HepG2 (cell line): ENCODE measurements around the gene DCPS. TPM values are rescaled to one million over a fixed set of nuclear protein-coding genes. Genes with fewer than 3 reads are reported as not detected.

Source experiments
- ATAC-seq: fragments of 200-7000 bp; cut with Tn5 transposase; 3 replicates; pipeline ENCODE4 v1.9.1; 2020; ENCODE audit warnings: mild to moderate bottlenecking, moderate library complexity
- BruUV-seq: library from RNA; stranded (reverse); fragments of 400-500 nt; replicated peaks from 2 replicates; lab custom pipeline; 2021; lab: Mats Ljungman, UMichigan
- CTCF ChIA-PET: fragments of 300-600 bp; formaldehyde crosslinking; extraction: SDS; loops from one replicate; lab custom pipeline; 2021; ENCODE audit warnings: low total read pairs, inconsistent platforms, low intra/inter-chr PET ratio; lab: Yijun Ruan, JAX
- POLR2A ChIA-PET: fragments of 350-600 bp; sonication (Branson Sonifier 250); formaldehyde crosslinking; loops from one replicate; lab custom pipeline; 2020; ENCODE audit warnings: antibody characterized with exemption, inconsistent platforms; lab: Yijun Ruan, JAX
- DNase-seq: peaks from one replicate; pipeline ENCODE4 v3.0.0-alpha.2; 2015; ENCODE audit warnings: low spot score
- FAIRE-seq: peaks from 3 replicates; lab custom pipeline; 2011; peaks lifted over from hg19 to GRCh38; lab: Jason Lieb, UNC
- H2AFZ ChIP-seq: one replicate; pipeline ENCODE4 v1.6.1; 2011; ENCODE audit warnings: low read length, inconsistent platforms
- H3K27ac ChIP-seq: fragments of 300-600 bp; 3 replicates; pipeline ENCODE4 v1.8.0; 2011; ENCODE audit warnings: mixed run types, mild to moderate bottlenecking, mixed read lengths, low read length, inconsistent platforms; ENCODE audit not compliant: insufficient read depth; ENCODE audit errors: extremely low read length
- H3K27me3 ChIP-seq, 2 experiments: fragments of 200-600 bp in 1 of 2; 2 replicates in 1 of 2; 3 replicates in 1 of 2; pipeline versions ENCODE4 v1.6.0 to v1.8.0; 2011; ENCODE audit warnings: low read length in 2 of 2, mild to moderate bottlenecking in 2 of 2, moderate library complexity in 2 of 2, inconsistent platforms in 1 of 2; ENCODE audit not compliant: insufficient read depth in 2 of 2, control insufficient read depth in 1 of 2
- H3K36me3 ChIP-seq, 2 experiments: fragments of 200-600 bp in 1 of 2; replicated peaks in 1 of 2; 2 replicates in 1 of 2; 3 replicates in 1 of 2; pipeline versions ENCODE4 v1.5.1 to v1.8.0; 2011; ENCODE audit warnings: low read length in 2 of 2, inconsistent platforms in 1 of 2; ENCODE audit not compliant: insufficient read depth in 2 of 2, control insufficient read depth in 1 of 2
- H3K4me1 ChIP-seq: 2 replicates; pipeline ENCODE4 v1.5.1; 2012; ENCODE audit warnings: low read length, inconsistent platforms; ENCODE audit not compliant: insufficient read depth
- H3K4me2 ChIP-seq: 2 replicates; pipeline ENCODE4 v1.6.0; 2011; ENCODE audit warnings: low read depth, low read length, inconsistent platforms
- H3K4me3 ChIP-seq, 3 experiments: fragments of 200-600 bp in 1 of 3; sonication (generic), shearing (Covaris generic) in 1 of 3; replicated peaks in 1 of 3; 2 replicates each; pipeline ENCODE4 v1.5.1; 2011 to 2016; ENCODE audit warnings: low read length in 3 of 3, inconsistent platforms in 2 of 3, low read depth in 2 of 3, mild to moderate bottlenecking in 2 of 3, control low read depth in 1 of 3, mixed read lengths in 1 of 3; ENCODE audit not compliant: insufficient read depth in 1 of 3
- H3K79me2 ChIP-seq: one replicate; pipeline ENCODE4 v1.6.1; 2011; ENCODE audit warnings: low read length, inconsistent platforms; ENCODE audit not compliant: insufficient read depth
- H3K9ac ChIP-seq: 2 replicates; pipeline ENCODE4 v1.6.0; 2011; ENCODE audit warnings: mild to moderate bottlenecking, low read depth, low read length, inconsistent platforms; ENCODE audit not compliant: insufficient read depth
- H3K9me3 ChIP-seq: 2 replicates; pipeline ENCODE4 v1.5.1; 2012; ENCODE audit warnings: mild to moderate bottlenecking, low read length
- H4K20me1 ChIP-seq: 2 replicates; pipeline ENCODE4 v1.6.0; 2011; ENCODE audit warnings: inconsistent platforms, mild to moderate bottlenecking, low read length, moderate library complexity; ENCODE audit not compliant: insufficient read depth
- EED ChIP-seq: sonication (generic); formaldehyde crosslinking; IDR thresholded peaks from 2 replicates; pipeline ENCODE4 v1.5.0; 2020; ENCODE audit warnings: mild to moderate bottlenecking, missing genetic modification reagents
- ESRRA ChIP-seq: sonication (generic); formaldehyde crosslinking; IDR thresholded peaks from 2 replicates; pipeline ENCODE4 v1.5.1; 2020; ENCODE audit warnings: mild to moderate bottlenecking, low read depth, missing genetic modification reagents
- FOXO4 ChIP-seq: sonication (generic); formaldehyde crosslinking; conservative IDR thresholded peaks from 2 replicates; pipeline ENCODE4 v1.8.1; 2023; ENCODE audit warnings: missing genetic modification reagents
- HMG20B ChIP-seq: conservative IDR thresholded peaks from 2 replicates; pipeline ENCODE4 v1.6.1; 2016; ENCODE audit warnings: missing genetic modification reagents, missing compliant biosample characterization
- HOXA9 ChIP-seq: sonication (generic); formaldehyde crosslinking; IDR thresholded peaks from 2 replicates; pipeline ENCODE4 v1.8.1; 2022; ENCODE audit warnings: missing genetic modification reagents, mild to moderate bottlenecking, moderate library complexity, borderline replicate concordance
- KDM3A ChIP-seq: IDR thresholded peaks from 2 replicates; pipeline ENCODE4 v1.6.1; 2018; ENCODE audit warnings: low read depth, missing compliant biosample characterization
- KLF12 ChIP-seq: sonication (generic); formaldehyde crosslinking; IDR thresholded peaks from 2 replicates; pipeline ENCODE4 v1.4.0; 2020; ENCODE audit warnings: missing genetic modification reagents, borderline replicate concordance
- KLF6 ChIP-seq: IDR thresholded peaks from 2 replicates; pipeline ENCODE4 v1.8.0; 2016; ENCODE audit warnings: missing biosample characterization, missing genetic modification reagents
- KMT2A ChIP-seq: sonication (generic); formaldehyde crosslinking; IDR thresholded peaks from 2 replicates; pipeline ENCODE4 v1.4.0; 2020; ENCODE audit warnings: missing genetic modification reagents
- NFKB2 ChIP-seq: sonication (generic); formaldehyde crosslinking; IDR thresholded peaks from 2 replicates; pipeline ENCODE4 v1.4.0; 2020; ENCODE audit warnings: missing genetic modification reagents, borderline replicate concordance
- PPARG ChIP-seq: conservative IDR thresholded peaks from 2 replicates; pipeline ENCODE4 v1.6.1; 2016; ENCODE audit warnings: missing biosample characterization, missing genetic modification reagents
- RBFOX2 ChIP-seq: fragments of 200-400 bp; formaldehyde crosslinking; IDR thresholded peaks from 2 replicates; pipeline ENCODE4 v1.6.1; 2017; ENCODE audit warnings: low read depth, mild to moderate bottlenecking, low read length
- SAFB2 ChIP-seq: sonication (generic); formaldehyde crosslinking; IDR thresholded peaks from 2 replicates; pipeline ENCODE4 v1.5.1; 2020; ENCODE audit warnings: missing genetic modification reagents, low read depth, mild to moderate bottlenecking, borderline replicate concordance
- TBP ChIP-seq: sonication (generic); formaldehyde crosslinking; IDR thresholded peaks from 2 replicates; pipeline ENCODE4 v1.5.0; 2020; ENCODE audit warnings: missing genetic modification reagents
- TCF12 ChIP-seq, 2 experiments: fragments of 450-650 bp in 1 of 2; sonication (generic) in 1 of 2; formaldehyde crosslinking in 1 of 2; IDR thresholded peaks; 2 replicates each; pipeline versions ENCODE4 v1.6.1 to v1.8.0; 2017 to 2022; ENCODE audit warnings: antibody characterized with exemption in 1 of 2, mild to moderate bottlenecking in 1 of 2, missing genetic modification reagents in 1 of 2, moderate library complexity in 1 of 2
- ZNF207 ChIP-seq: fragments of 450-650 bp; IDR thresholded peaks from 2 replicates; pipeline ENCODE4 v1.6.1; 2016; ENCODE audit warnings: antibody characterized with exemption, borderline replicate concordance
- ZNF232 ChIP-seq: sonication (generic); formaldehyde crosslinking; IDR thresholded peaks from 2 replicates; pipeline ENCODE4 v1.4.0; 2020; ENCODE audit warnings: missing genetic modification reagents, borderline replicate concordance
- ZNF24 ChIP-seq: fragments of 450-650 bp; IDR thresholded peaks from 2 replicates; pipeline ENCODE4 v1.6.1; 2017; ENCODE audit warnings: antibody characterized with exemption, mild to moderate bottlenecking
- ZNF337 ChIP-seq: sonication (generic); formaldehyde crosslinking; IDR thresholded peaks from 2 replicates; pipeline ENCODE4 v1.5.1; 2020; ENCODE audit warnings: missing genetic modification reagents, low read depth, mild to moderate bottlenecking, borderline replicate concordance
- ZNF589 ChIP-seq: sonication (generic); formaldehyde crosslinking; conservative IDR thresholded peaks from 2 replicates; pipeline ENCODE4 v1.8.0; 2022; ENCODE audit warnings: mild to moderate bottlenecking, moderate library complexity, missing genetic modification reagents
- ZNF598 ChIP-seq: sonication (generic); formaldehyde crosslinking; IDR thresholded peaks from 2 replicates; pipeline ENCODE4 v1.5.1; 2020; ENCODE audit warnings: mild to moderate bottlenecking, missing genetic modification reagents, borderline replicate concordance
- ZSCAN9 ChIP-seq: IDR thresholded peaks from 2 replicates; pipeline ENCODE4 v1.6.1; 2016; ENCODE audit warnings: borderline replicate concordance
- WGBS: methylation state at CpG from one replicate; pipeline ENCODE4 v1.1.6; 2017; ENCODE audit warnings: low lambda C conversion rate; 5-methylcytosine and 5-hydroxymethylcytosine counted together
- in situ Hi-C: cut with HindIII; loops from 2 replicates; pipeline ENCODE4 v1.10.0; 2017; ENCODE audit warnings: low pct_unique_long_range_greater_than_20kb; ENCODE audit not compliant: extremely low pct_ligation_motif_present
- intact Hi-C: fragments of 100-400 bp; cut with micrococcal nuclease; formaldehyde crosslinking; loops from one replicate; pipeline ENCODE4 v1.10.0; 2022; ENCODE audit not compliant: unreplicated experiment
- polyA plus RNA-seq, 8 experiments: library from polyadenylated mRNA; depleted of rRNA in 3 of 8; stranded (reverse) in 7 of 8; unstranded in 1 of 8; fragments of >200 nt; fragmentation: Illumina TruSeq in 4 of 8; extraction: Trizol in 4 of 8; gene quantifications; 2 replicates each; pipeline versions ENCODE4 v1.2.1 to v1.2.3, GENCODE V29; 2011 to 2016; ENCODE audit warnings: low read depth in 4 of 8, missing spikeins in 1 of 8, mixed read lengths in 1 of 8; ENCODE audit not compliant: insufficient read depth in 1 of 8
- total RNA-seq, 5 experiments: library from RNA; depleted of rRNA; stranded (reverse); fragments of >200 nt; fragmentation: Illumina TruSeq; extraction: Trizol; gene quantifications; 2 replicates each; pipeline ENCODE4 v1.2.3, GENCODE V29; 2016; ENCODE audit warnings: low read depth in 1 of 5
- TF ChIP-seq, protein P1 (sequence below): sonication (generic); formaldehyde crosslinking; conservative IDR thresholded peaks from 2 replicates; pipeline ENCODE4 v1.8.0; 2022; ENCODE audit warnings: mild to moderate bottlenecking, moderate library complexity, missing genetic modification reagents

Gene DCPS
- total and polyA plus RNA-seq, 2 of the 13 experiments (the other 11 are each of a cell fraction or from before 2014, with no cell fraction given) = 21.9 to 22.5 TPM

DNA sequence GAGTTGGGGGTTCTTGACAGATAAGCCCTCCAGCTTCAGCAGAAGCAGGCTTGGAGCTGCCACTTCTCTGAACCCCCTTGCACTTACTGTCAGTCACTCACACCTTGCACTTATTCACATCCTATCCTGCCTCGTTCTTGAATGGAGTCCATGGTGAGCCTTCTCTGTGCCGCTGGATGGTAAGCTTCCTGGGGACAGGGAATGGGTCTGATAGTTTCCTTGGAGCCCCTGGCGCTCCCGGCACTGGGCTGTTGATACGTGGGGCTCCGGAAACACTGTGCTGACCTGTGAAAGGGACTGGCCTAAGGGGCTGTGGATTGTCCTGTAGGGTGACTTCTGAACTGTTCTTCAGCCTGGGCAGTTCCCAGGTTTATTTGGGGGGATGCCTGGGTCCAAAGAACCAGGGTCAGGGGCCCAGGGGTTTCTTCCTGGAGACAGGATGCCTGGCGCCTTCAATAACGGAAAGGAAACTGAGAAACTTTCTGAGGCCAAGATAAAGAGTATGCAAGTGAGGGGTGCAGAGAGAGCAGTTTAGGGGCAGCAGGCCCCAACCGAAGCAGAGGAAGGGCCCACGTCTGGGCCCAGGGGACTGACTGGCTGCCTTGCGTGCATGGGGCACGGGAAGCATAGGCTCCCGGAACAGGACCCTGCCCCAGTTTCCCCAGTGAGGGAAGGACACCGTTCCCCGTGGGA, 50.9 kb downstream of the DCPS start:
- DNase-seq (no peak), FAIRE-seq (no peak), ATAC-seq (peak; percentile 27)
- peak overlapping the region; percentile 86 to 97 (median 86) for H3K4me3 ChIP-seq
- POLR2A ChIA-PET = interaction anchor here (1.0 to 3.7 kb wide), 4 partner anchors 17 to 86 kb away, joined by 3 to 24 read pairs (median 6); partner anchors contain the start of genes DCPS, FOXRED1 and SRPRA
- 0% methylated on average over 8 of the region's 15 CpGs for WGBS
- peaks cover 20% of the 10 kb centered on the region for H3K79me2 ChIP-seq
- no peaks in the 10 kb centered on the region for H3K9me3 ChIP-seq
- peak overlapping the region; percentile 77 for H3K27ac ChIP-seq
- TSS peak; percentile 78 for BruUV-seq
- intact Hi-C loops (no loop called here), in situ Hi-C loops (no loop called here)
- peak overlapping the region; percentile 89 for H3K4me2 ChIP-seq
- H4K20me1 ChIP-seq = no peaks in the 10 kb centered on the region
- peaks cover 42% of the 10 kb centered on the region for H3K4me1 ChIP-seq
- H2AFZ ChIP-seq = peak overlapping the region; percentile 51
- peak overlapping the region; percentile 87 for H3K9ac ChIP-seq
- CTCF ChIA-PET = no interaction called here
- H3K27me3 ChIP-seq = no peaks in the 10 kb centered on the region; a peak in 1 of 5 replicates
- H3K36me3 ChIP-seq = no peaks in the 10 kb centered on the region
- TF ChIP-seq ESRRA (CRISPR knock-in tag) = no peak
- no peak for TF ChIP-seq ZNF232 (CRISPR knock-in tag)
- TF ChIP-seq, protein P1, sequence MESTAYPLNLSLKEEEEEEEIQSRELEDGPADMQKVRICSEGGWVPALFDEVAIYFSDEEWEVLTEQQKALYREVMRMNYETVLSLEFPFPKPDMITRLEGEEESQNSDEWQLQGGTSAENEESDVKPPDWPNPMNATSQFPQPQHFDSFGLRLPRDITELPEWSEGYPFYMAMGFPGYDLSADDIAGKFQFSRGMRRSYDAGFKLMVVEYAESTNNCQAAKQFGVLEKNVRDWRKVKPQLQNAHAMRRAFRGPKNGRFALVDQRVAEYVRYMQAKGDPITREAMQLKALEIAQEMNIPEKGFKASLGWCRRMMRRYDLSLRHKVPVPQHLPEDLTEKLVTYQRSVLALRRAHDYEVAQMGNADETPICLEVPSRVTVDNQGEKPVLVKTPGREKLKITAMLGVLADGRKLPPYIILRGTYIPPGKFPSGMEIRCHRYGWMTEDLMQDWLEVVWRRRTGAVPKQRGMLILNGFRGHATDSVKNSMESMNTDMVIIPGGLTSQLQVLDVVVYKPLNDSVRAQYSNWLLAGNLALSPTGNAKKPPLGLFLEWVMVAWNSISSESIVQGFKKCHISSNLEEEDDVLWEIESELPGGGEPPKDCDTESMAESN (CRISPR knock-in tag) = peak; percentile 88
- TF ChIP-seq PPARG (CRISPR knock-in tag) = no peak
- TF ChIP-seq ZNF589 = no peak
- no peak for TF ChIP-seq KLF12
- TF ChIP-seq FOXO4 (CRISPR knock-in tag) = no peak
- TF ChIP-seq KLF6 (CRISPR knock-in tag) = 0 out of 2 replicates have a peak, but pooled peaks have one; percentile 19
- TF ChIP-seq TCF12 (IDR thresholded peaks at IDR 0.05) = no peak
- 0 out of 2 replicates have a peak, but pooled peaks have one; percentile 11 for TF ChIP-seq TCF12 (CRISPR knock-in tag; IDR thresholded peaks at IDR 0.05)
- no peak for TF ChIP-seq SAFB2 (CRISPR knock-in tag)
- TF ChIP-seq NFKB2 (CRISPR knock-in tag) = 0 out of 2 replicates have a peak, but pooled peaks have one; percentile 13
- TF ChIP-seq ZSCAN9 (CRISPR knock-in tag) = no peak
- TF ChIP-seq KDM3A = no peak
- no peak for TF ChIP-seq ZNF24
- no peak for TF ChIP-seq TBP
- TF ChIP-seq RBFOX2 = no peak
- no peak for TF ChIP-seq ZNF207
- TF ChIP-seq HOXA9 (CRISPR knock-in tag) = no peak
- 0 out of 2 replicates have a peak, but pooled peaks have one; percentile 35 for TF ChIP-seq ZNF598
- TF ChIP-seq EED = 0 out of 2 replicates have a peak, but pooled peaks have one; percentile 20
- no peak for TF ChIP-seq KMT2A (CRISPR knock-in tag)
- TF ChIP-seq HMG20B (CRISPR knock-in tag) = no peak
- no peak for TF ChIP-seq ZNF337 (CRISPR knock-in tag)
